Measurements from ENCODE around the gene MLLT1. TPM values are rescaled to one million over a fixed set of nuclear protein-coding genes. Genes with fewer than 3 reads are reported as not detected.
A peak's percentile ranks its signal among the peaks of the same experiment; 100 is the strongest.

Gene MLLT1
- total and polyA plus RNA-seq, 10 of the 15 experiments (the other 5 are each of a cell fraction or from before 2014, with no cell fraction given) = 0.16 to 61.1 (median 8.5) TPM

- Histone ChIP-seq H3K4me3 (no peak overlapping the region), H3K9ac (ENCODE audit: control insufficient read depth, insufficient read depth, low read length) (no peak overlapping the region), H3K4me2 (ENCODE audit: control insufficient read depth, insufficient read depth) (no peak overlapping the region), H3K9me3 (replicated peaks; ENCODE audit: control insufficient read depth, insufficient read depth, low read length) (peaks cover 26% of the 10 kb centered on the region; the same call in 2 of the 3 replicates), H4K20me1 (ENCODE audit: control insufficient read depth, insufficient read depth) (no peaks in the 10 kb centered on the region), H2AFZ (ENCODE audit: control insufficient read depth, low read depth, low read length) (no peak overlapping the region), H3K36me3 (ENCODE audit: control insufficient read depth in 2 of 2, insufficient read depth in 2 of 2, low read length in 1 of 2) (no peaks in the 10 kb centered on the region), H3K4me1 (ENCODE audit: control insufficient read depth, insufficient read depth, low read length) (no peaks in the 10 kb centered on the region), H3K79me2 (ENCODE audit: control insufficient read depth, insufficient read depth, low read length) (no peaks in the 10 kb centered on the region), H3K27ac (ENCODE audit: control insufficient read depth, insufficient read depth) (no peak overlapping the region), H3K27me3 (replicated peaks in 1 of 2; ENCODE audit: control insufficient read depth in 2 of 2, insufficient read depth in 2 of 2, low read length in 1 of 2) (no peaks in the 10 kb centered on the region)
- DNase-seq (ENCODE audit: low read depth, low spot score) (no peak), ATAC-seq (no peak), FAIRE-seq (no peak)
- TF ChIP-seq CBX5 (IDR thresholded peaks at IDR 0.05; ENCODE audit: low read depth) (peak; percentile 98; the same call in 1 of the 2 replicates), WRNIP1 (IDR thresholded peaks at IDR 0.05; ENCODE audit: borderline replicate concordance, low read depth, low read length) (no peak), CEBPZ (IDR thresholded peaks at IDR 0.05; ENCODE audit: low read depth, low read length) (peak; percentile 37; the same call in 1 of the 2 replicates), CTCF (IDR thresholded peaks at IDR 0.05 in 2 of 3, conservative IDR thresholded peaks at IDR 0.05 in 1 of 3; ENCODE audit: control insufficient read depth in 2 of 3, extremely low read depth in 1 of 3, insufficient read depth in 1 of 3, low read depth in 3 of 3, low read length in 3 of 3) (no peak), ZBTB4 (CRISPR knock-in tag; IDR thresholded peaks at IDR 0.05) (no peak), ZBTB33 (IDR thresholded peaks at IDR 0.05) (0 out of 2 replicates have a peak, but pooled peaks have one; percentile 34), E2F8 (IDR thresholded peaks at IDR 0.05; ENCODE audit: low read depth, partially characterized antibody) (no peak)
- SMC1A ChIA-PET (ENCODE audit: uncharacterized antibody, unreplicated experiment) = no interaction called here
- CTCF ChIA-PET = no interaction called here
- in situ Hi-C loops (cut with MboI) = no loop called here
- no TSS peak for BruUV-seq (replicated peaks)
- RAD21 ChIA-PET (ENCODE audit: unreplicated experiment) = no interaction called here
- 47% methylated on average over 4 of the region's 4 CpGs for WGBS (ENCODE audit: insufficient coverage, insufficient replicate concordance, low lambda C conversion rate, missing lambda C conversion rate)
- POLR2A ChIA-PET = no interaction called here
- intact Hi-C loops (cut with micrococcal nuclease; ENCODE audit: unreplicated experiment) = no loop called here
Observed at GRCh38 chr19:6292006-6292405, 12.2 kb upstream of the MLLT1 start.
